HG03159 (cell line): ENCODE results near the gene GVQW3.

Experiments
- ATAC-seq: cut with Tn5 transposase; IDR thresholded peaks from one replicate; pipeline ENCODE4 v1.9.1; 2021; ENCODE audit warnings: mild to moderate bottlenecking, moderate library complexity; ENCODE audit not compliant: unreplicated experiment

Gene GVQW3

DNA sequence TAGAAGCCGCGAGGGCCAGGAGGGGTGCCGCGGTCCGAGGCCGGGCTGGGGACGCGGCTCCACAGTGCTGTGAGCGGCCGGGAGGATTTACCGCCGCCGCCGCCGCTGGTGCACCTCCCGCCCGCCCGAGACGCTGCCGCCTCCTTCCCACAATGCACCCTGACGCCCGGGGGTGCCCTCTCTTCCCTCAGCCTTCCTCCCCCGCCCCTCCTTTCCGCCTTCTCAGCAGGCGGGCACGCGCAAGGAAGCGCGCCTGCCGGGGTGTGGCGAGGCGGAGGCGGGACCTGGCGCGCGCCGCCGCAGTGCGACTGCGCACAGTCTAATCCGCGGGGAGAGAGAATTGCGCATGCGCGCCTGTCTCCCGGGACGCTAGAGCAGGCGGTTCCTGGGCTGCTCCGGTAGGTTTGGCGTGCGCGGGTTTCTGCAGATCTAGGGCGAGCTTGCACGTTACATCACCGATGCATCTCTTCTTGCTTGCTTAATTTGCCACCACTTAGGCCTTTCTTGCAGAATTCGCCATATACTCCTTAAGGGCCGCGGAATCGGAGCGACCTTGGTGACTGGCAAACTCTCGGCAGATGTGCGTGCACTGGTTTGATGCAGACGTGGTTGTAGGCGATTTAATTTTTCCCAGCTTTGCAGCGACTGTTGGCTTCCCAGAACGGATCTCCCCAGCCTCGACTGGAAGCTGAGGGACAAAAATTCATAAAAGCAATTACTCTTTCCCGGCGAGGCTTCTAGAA is at the start of gene GVQW3, which contains the start of gene THAP12:
TSS of gene GVQW3 (plus strand) at position 347 of the 743 bp plus-strand sequence. CDS start 506 bp downstream, outside the sequence.
TSS of gene THAP12 (minus strand) at position 156 of the 743 bp plus-strand sequence. CDS start 296 bp downstream, outside the sequence.
- ATAC-seq = peak; percentile 76

DNA sequence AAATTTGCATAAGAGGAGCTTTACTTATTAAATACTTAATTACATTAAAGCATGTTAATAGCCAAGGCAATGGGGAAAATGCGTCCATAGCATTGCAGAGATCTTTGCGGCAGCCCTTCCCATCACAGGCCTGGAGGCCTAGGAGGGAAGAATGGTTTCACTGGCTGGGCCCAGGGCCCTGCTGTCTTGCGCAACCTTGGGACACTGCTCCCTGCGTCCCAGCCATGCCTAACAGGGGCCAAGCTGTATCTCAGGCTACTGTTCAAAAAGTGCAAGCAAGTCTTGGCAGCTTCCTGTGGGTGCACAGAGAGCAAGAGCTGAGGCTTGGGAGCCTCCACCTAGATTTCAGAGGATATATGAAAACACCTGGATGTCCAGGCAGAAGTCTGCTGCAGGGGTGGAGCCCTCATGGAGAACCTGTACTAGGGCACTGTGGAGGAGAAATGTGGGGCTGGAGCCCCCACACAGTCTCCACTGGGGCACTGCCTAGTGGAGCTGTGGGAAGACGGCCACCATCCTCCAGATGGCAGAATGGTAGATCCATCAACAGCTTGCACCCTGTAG is 46.2 kb upstream of the GVQW3 start:
- no peak for ATAC-seq

DNA sequence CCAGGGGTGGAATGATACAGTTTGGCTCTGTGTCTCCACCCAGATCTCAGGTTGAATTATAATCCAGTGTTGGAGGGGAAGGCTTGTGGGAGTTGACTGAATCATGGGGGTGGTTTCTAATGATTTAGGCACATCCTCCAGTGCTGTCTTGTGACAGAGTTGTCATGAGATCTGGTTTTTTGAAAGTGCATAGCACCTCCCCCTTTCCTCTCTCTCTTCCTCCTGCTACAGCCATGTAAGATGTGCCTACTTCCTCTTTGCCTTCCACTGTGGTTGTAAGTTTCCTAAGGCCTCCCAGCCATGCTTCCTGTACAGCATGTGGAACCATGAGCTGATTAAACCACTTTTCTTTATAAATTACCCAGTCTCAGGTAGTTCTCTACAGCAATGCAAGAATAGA is 45.3 kb upstream of the GVQW3 start:
- ATAC-seq = no peak

DNA sequence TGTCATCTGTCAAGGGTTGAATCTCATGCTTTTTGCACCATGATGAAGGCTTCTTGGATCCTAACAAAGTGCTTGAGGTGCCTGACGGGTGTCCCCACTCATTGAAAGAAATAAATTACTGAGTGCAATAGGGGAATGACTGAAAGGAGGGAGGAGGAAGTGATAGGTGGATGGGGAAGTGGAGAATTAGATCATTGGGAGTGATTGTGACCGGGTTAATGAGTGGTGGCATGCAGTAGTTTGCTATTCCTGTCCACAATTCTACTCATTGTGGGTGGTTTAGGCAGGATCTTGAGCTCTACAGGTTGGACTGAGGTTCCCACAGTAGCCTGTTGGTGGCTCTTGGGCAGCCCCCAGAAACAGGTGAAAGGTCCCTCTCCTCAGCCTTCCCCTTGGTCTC is 44.5 kb upstream of the GVQW3 start:
- ATAC-seq = no peak

DNA sequence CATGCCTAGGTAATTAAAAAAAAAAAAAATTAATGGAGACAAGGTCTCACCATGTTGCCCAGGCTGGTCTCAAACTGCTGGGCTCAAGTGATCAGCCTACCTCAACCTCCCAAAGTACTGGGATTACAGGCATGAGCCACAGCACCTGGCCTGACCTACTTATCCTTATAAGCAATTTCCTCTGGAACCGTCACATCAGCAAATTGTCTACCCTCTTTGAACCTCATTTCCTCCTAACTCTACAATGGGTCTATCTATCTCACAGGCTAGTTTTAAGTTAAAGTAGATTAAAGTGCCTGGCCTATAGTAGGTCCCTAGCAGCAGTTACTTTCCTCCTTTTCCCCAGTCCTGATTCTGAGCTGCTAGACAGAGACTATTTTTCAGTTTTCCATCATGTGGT is 43.7 kb upstream of the GVQW3 start:
- ATAC-seq = no peak

DNA sequence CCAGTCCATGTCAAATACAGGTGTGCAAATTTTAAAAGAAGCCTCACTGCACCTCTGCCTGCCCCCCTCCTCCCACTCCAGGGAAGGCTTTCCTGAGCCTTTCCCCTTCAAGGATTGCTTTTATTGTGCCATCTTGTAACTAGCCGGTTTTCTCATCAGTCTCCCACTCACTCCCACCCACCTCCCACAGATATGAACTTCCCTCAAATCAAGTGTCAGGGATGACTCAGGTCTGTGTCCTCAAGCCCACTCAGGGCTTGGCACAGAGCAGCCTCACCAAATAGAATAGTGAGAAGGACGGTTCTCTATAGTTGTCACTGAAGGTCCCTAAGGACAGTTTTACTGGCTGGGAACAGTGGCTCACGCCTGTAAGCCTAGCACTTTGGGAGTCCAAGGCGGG is 43.2 kb upstream of the GVQW3 start:
- ATAC-seq = no peak

DNA sequence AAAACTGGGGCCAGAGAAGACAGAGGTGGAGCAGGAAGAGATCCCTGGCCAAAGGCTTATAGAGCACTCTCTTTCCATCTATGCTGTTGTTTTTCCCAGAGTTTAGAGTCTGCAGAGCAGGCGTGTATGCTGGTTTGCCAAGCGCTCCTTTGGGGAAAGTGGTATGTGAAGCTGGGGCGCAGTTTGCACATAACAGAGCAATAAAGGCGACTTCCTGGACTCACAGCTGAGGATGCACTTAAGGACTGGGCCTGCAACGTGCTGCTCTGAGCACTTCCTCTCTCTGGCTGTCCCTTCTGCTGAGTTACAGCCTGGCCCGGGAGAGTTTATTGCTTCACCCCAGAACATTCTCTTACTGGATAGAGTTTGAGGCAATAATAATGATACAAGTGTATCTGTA is 41.9 kb upstream of the GVQW3 start:
- no peak for ATAC-seq

DNA sequence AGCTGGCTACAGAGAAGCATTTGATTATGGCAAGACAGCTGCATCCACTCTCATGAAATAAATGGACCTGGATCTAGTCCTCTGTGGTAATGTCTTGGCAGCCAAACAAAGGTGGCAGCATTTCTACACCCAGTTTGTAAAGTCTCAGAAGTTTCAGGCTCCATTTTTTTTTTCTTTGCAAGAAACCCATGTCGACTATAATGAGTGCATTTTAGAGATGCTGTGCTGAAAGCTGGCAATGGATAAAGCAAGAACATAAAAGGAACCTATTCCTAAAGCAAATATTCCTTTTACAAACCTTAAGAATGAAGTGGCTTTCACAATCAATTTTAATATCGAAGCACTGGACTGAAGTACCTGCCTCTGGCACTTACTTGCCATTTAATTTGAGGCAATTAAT is 33.7 kb upstream of the GVQW3 start:
- ATAC-seq = no peak

DNA sequence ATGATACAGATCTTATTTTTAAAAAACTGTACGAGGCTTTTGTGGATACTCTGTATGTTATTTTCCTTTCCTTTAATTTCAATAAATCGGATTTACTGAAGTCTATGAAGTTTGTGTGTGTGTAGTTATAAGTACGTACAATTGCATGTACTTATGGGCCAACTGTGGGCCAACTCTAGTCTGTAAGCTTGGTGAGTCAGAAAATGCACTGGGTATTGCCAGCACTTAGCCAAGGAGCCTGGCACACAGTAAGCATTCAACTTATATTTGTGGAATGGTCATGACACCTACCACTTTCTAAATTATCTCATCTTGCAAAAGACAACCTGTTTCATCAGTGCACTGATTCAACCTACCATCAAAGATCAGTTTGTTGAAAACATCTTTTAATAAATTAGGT is 32.8 kb upstream of the GVQW3 start:
- ATAC-seq = no peak

DNA sequence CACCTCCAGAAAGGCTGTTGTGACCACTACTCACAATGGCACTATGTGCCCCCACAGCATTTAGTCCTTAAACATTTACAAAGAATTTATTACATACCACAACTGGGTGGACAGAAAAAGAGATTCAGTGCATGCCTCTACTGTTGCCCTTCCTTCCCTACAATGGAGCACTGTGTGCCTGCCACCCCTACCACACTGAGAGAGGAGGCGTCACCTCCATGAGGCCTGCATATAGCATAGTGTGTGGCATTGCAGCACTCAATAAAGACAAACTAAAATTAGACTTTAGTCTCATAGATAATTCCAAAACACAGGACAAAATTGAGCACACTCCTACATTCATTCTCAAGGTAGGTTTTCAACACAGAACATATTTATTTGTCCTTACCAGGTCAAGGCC is 26.0 kb upstream of the GVQW3 start:
- ATAC-seq = no peak

DNA sequence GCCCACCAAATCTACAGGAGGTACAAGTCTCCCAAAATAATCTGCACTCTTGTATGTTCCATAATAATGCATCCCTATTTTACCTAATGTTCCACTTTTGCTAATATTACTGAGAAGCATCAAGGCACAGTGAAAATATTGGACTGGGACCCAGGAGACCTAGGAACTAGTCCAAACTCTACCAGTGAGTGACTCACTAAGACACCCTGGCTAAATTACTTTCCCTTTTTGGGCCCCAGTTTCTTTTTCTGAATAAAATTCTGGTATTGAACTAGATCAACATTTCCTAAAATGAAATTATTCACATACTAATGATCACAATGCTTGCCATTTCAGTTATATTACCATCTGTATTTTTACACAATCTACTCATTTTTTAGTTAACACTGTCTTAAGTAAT is 19.7 kb upstream of the GVQW3 start:
- ATAC-seq = no peak

DNA sequence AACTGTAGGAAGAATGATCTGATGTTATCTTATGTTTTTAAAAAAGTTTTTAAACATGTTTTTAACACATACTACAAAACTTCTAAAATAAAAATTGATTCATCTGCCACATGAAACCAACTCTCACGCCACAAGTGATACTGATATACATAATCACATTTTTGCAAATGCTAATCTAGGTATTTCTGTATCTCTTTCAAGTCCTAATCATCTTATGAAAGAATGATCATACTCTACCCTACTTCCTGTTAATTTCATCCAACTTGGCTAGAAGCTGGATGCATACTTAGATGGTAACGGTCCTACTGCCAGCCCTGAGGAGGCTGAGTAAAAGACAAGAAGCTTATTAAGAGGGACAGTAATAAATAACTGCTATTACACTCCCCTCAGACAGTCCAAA is 19.3 kb upstream of the GVQW3 start:
- ATAC-seq = no peak

DNA sequence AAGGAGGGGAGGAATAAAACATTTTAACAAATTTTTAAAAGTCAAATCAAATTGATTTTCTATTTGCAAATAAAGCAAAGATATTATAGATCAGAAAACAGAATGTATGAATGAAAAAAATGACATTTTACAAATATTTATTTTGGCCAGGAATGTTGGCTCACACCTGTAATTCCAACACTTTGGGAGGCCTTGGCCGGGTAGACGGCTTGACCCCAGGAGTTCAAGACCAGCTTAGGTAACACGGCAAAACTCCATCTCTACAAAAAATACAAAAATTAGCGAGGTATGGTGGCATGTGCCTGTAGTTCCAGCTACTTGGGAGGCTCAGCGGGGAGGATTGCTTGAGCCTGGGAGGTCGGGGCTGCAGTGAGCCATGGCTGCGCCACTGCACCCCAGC is 18.4 kb upstream of the GVQW3 start:
- no peak for ATAC-seq

DNA sequence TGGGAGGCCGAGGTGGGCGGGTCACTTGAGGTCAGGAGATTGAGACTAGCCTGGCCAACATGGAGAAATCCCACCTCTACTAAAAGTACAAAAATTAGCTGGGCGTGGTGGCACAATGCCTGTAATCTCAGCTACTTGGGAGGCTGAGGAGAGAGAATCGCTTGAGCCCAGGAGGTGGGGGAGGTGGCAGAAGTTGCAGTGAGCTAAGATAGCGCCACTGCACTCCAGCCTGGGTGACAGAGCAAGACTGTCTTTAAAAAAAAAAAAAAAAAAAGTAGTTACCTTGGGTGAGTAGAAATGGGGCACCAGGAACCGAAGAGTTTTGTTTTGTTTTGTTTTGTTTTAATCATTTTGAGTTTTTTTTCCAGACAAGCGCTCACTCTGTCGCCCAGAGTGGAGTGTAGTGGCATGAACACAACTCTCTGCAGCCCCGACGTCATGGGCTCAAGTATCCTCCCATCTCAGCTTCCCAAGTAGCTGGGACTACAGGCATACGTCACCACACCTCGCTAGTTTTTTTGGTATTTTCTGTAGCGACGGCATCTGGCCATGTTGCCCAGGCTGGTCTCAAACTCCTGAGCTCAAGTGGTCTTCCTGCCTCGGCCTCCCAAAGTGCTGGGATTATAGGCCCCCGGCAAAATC is 16.0 kb upstream of the GVQW3 start:
- no peak for ATAC-seq

DNA sequence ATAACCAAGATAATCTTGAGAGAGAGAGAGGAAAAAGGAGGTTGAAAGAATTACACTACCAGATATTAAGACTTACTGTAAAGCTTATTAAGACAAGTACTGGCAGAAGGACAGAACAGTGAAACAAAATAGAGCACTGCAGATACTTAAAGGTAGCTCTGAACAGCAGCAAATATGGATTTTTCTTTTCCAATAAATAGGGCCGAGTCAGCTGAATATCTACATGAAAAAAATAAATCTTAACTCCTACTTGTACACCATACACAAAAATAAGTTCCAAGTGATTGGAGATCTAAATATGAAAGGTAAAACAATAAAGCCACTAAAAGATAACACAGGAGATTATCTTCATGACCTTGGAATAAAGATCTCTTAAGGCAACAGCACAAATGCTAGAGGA is 12.6 kb upstream of the GVQW3 start:
- no peak for ATAC-seq

DNA sequence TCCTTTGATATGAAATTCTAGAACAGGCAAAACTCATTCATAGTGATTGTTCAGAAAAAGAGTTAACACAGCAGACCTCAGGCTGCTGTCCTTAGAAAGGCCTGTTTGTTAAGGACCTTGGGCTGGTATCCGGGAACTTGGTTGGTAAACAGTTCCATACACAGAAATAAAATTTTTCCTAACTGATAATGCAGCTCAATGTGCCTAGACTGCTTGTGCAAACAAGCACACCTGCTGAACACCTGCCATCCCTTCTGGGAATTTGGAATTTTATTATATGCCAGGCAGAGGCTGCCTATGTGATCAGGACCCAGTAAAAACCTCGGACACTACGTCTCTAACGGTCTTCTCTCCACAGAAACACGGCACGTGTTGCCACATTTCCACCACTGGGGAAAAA is 11.7 kb upstream of the GVQW3 start:
- ATAC-seq = no peak

DNA sequence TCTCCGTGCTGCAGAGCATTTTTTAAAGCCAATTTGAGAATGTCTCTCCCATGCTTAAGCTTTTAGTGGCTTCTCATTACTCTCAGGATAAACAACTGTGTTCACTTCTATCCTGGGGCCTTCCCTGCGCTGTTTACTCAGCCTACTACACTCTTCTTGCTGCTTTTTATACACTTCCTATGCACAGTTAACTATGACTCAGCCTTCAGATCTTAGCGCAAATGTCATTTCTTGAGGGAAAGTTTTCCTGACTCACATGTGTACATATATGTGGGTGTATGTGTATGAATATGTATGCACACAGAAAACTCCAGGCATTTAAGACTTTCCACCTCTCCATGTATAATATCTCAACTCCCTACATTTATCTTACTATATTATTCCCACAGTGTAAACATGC is 10.0 kb upstream of the GVQW3 start:
- ATAC-seq = no peak

DNA sequence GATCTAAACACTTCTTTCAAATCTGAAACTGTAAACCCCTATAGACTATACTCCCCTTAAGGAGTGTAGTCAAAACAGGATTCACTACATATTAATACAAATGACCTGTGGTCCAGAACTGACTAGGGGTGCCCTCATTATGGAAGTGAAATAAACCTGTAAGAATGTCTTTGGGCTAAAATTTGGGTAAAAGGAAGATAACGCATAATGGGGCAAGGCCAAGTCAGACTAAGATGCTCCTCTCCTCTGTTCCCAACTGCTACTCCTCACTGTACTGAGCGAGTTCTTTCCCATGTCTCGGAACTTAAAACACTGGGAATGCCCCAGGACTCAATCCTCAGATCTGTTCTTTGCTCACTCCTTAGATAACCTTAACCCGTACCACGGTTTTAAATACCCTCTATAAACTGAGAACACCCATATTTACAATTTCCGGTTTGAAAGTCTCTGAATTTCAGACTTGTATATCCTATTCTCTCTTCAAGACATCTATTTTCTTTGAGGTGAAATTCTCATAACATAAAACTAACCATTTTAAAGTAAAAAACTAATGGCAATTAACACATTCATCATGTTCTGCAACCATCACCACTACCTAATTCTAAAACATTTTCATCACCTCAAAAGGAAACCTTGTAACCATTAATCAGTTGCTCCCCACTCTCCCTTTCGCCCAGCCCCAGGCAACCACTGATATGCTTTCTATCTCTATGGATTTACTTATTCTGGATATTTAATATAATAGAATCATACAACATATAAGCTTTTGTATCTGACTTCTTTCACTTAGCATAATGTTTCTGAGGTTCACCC is 4.2 kb upstream of the GVQW3 start:
- ATAC-seq = no peak

DNA sequence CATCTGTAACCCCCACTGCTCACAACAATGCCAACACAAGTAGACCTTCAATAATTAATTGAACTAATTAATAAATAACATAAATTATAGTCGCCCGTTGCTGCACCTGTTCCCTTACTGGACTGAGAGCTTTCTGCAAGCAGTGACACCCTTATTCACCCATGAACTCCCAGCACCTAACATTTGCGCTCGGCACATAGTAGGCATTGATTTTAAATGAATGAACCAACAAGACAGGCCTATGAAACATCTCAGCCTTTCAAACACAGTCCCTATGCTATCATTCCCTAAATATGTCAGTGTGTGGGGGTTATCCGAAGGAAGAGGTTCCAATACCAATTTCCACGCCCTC is 1.3 kb upstream of the GVQW3 start:
- no peak for ATAC-seq

DNA sequence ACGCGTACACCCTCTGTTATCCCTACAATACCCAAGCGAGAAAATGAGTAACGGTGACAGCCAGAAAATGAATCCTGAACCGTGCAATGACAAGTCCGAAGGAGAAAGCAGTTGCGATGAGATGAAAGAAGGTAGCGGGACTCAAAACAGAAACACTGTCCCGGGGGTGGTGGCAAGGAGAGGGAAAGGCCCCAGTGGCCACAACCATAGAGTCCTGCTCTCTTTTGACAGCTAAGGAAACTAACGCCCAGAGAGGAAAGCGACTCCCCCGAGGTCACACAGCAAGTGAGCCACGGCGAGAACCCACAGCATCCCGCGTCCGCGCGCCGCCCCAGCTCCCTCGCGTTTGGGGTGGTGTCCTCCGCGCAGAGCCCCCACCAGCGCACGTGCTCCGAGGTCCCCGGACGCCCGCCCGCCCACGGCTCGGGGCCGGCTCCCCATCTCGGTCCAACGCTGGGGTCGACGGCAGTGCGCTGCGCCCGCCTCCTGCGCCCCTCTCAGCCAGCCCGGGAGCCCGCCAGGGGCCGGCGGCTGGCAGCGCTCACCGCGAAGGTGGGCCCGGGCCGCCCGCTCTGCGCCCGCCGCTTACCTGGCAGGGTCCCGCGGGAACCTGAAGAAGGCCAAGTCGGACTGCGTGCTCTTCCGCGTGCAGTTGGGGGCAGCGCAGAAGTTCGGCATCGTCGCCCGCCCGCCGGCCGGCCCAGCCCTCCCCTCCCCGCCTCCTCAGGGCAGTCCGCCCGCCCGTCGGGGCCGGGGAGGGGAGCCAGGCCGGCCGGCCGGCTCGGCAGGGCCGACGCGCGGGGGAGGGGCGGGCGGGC is 755 bp upstream of the GVQW3 start:
- ATAC-seq = peak; percentile 8

DNA sequence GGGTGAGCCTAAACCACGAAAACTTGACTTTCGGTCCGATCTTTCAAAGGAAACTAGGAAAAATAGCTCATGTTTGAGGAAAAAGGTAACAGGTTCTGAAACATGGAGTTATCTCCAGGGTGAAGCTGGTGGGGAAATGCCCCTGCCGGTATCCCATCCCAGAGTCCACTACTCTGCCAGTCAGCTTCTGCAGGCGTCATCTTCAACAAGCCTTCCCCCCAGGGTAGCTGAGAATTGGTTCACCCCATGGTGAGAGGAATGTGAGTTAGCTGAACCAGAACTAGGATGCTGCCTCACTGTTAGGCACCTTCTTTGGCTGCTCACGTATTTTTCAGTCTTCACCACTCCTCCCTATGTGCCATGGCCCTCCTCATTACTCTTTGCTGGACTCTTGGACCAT is 1.1 kb downstream of the GVQW3 start:
- ATAC-seq = no peak
